LoVo (cell line): ENCODE results near the gene TMEM171.
A peak's percentile ranks its signal among the peaks of the same experiment; 100 is the strongest.

ENCODE experiments used
- DNase-seq: peaks from one replicate; pipeline ENCODE4 v3.0.0-alpha.2; 2016; ENCODE audit warnings: low spot score

The TMEM171 gene

DNA sequence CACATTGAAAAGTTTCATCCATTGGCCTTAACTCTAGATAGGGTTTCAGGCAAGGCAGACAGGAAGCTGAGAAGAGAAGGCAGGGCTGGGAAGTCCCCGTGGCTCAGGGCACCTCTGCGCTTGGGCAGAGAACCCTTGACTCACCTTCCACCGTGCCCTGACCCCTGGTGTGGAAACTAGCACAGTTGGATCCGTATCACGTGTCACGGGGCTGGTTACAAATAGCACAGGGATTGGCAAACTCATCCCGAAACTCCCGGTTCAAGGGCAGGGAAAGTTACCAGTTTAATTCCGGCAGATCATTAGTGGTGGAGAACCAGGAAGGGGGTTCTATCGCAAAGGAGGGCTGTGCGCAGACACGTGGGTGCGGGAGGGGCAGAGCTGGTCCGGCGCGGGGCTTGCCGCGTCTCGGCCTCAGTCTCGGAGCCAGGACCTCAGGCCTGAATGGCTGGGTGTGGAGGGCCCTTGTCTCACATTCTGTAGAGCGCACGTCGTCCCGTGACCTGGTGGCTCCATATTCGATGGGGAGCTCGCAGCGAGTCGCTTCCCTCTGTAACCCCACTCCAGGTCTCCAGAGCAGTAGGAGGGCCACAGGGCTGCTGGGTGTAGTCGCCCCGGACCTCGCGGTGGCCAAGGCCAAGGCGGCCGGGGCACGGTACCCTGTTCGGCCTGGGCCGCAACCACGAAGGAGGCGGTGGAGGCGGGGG, 771 bp upstream of the TMEM171 start:
- DNase-seq, result no peak

DNA sequence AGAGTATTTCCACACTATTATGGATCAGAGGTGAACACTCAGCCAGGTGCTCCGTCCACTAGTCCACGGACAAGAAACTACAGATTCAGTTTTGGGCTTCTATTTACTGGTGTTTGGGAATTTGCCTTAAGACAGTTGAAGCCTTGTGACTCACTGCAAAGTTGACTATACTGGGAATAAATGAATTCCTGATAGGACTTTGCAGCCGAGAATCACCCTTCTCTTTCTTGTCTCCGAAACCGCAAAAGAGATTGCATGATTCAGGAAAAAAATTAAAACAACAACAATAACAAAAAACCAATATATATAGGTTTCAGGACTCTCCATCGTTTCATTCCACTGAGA, 716 bp downstream of the TMEM171 start:
- peak; percentile 5 for DNase-seq

DNA sequence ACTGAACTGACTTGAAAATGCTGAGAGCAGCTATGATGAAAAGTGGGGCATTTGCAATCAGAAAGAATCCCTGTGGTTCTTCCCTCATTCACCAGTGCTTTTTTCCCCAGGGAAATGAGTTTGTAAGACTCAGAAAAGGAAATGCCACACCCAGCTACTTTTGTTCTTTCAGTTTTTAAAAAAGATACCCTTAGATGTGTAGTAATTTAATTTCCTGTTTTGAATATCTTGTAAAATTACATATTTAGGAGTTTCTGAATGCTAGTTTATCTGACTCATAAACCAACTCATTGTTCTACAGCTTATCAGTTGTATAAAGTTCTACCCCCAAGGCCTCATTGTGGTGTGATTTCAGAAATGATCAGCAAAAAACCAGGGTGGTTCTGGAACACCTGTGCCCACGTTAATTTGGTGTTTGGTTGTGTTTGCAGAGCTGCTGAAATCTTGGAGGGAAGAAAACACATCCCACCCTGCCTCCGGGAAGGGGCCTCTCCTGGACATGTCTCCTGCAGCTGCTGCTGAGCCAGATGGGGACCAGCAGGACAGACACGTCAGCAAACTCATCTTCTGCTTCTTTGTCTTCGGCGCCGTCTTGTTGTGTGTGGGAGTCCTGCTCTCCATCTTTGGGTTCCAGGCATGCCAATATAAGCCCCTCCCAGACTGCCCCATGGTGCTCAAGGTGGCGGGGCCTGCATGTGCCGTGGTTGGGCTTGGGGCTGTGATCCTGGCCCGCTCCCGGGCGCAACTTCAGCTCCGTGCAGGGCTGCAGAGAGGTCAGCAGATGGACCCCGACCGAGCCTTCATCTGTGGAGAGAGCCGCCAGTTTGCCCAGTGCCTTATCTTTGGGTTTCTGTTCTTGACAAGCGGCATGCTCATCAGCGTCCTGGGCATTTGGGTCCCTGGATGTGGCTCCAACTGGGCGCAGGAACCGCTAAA, 2.8 kb downstream of the TMEM171 start:
- no peak for DNase-seq

DNA sequence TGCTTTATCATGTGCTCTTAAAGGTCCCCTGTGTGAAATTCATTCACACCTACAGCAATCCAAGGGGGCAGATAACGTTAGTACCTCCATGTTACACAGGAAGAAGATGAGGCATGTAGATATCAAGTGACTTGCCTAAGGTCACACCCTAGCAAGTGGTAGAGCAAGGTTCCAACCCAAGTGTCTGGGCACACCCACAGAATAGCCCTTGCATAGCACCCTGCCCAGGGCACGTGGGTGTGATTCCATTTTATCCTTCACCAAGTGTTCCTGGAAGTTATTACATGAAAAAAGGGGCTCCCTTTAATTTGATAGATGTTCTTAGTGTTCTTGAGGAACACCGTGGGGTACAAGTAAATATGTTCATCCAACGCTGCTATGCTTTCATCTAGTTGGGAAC, 4.9 kb downstream of the TMEM171 start:
- no peak for DNase-seq

DNA sequence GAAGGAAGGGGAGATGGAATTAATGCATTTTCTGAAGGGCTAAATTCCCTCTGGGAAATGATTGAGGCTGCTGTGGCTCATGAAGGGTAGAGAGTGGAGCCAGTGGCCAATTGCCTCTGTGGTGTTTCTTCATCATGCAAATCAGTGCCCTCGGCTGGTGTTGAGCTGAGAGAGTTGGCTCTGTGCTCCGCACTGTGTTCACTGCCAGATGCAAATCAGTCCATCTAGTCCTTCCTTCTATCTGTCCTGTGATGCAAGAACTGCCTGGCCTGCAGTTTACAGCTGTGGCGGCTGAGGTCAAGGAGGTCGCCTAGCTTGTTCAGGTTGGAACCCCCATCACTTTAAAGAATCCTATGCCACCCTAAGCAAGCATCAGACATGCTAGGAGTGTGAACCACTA, 6.0 kb downstream of the TMEM171 start:
- DNase-seq, result no peak

DNA sequence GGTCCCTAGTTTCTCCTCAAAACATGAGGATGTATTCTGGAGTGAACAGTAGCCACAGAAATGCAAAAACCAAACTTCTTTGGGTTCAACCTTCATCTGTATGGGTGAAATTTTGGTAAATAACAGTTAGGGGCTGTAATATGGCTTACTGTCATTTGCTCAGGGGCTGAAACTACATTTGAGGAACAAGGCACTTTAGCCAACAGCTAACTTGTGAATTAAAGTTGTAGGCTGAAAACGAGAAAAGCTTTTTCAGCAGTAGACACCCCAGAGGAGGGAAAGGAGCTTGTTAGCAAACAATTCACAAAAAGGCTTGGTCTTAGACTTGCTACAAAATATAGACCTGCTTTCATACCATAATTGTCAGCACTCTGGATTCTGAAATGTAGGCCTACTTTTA, 6.6 kb downstream of the TMEM171 start:
- DNase-seq, result no peak

DNA sequence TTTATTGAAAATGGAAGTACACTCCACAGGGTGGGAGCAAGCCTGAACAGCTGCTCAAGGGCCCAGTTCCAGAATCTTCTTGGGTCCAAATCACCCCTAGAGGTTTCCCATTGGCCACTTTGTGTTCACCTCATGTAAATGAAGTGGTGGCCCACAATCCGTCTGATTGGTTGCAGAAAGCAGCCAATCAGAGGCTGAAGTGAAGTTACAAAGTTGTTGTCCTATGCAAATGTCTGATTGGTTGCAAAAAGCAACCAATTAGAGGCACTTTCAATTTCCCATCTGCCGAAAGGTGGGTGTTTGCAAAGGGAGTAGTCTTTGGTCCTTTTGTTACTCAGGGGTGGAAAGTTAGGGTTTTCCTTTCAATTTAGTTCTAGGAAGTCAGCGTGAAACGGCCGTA, 8.8 kb downstream of the TMEM171 start:
- no peak for DNase-seq

DNA sequence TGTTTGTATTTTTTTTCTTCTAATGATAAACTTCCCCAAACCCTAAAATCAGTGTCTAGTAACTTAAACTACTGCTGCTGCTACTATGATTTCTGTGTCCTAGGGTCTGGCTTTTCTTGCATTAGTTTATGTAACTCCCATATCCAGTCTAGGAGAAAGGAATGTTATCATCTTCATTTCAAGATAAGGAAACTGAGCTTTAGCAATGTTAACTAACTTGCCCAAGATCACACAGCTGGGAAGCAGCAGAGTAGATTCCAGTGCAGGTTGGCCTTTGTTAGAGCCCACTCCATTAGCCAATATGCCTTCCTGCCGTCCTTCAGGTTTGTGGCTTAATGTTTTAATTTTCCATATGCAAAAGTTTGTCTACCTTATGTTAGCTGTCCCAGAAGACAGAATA, 10.4 kb downstream of the TMEM171 start:
- no peak for DNase-seq

DNA sequence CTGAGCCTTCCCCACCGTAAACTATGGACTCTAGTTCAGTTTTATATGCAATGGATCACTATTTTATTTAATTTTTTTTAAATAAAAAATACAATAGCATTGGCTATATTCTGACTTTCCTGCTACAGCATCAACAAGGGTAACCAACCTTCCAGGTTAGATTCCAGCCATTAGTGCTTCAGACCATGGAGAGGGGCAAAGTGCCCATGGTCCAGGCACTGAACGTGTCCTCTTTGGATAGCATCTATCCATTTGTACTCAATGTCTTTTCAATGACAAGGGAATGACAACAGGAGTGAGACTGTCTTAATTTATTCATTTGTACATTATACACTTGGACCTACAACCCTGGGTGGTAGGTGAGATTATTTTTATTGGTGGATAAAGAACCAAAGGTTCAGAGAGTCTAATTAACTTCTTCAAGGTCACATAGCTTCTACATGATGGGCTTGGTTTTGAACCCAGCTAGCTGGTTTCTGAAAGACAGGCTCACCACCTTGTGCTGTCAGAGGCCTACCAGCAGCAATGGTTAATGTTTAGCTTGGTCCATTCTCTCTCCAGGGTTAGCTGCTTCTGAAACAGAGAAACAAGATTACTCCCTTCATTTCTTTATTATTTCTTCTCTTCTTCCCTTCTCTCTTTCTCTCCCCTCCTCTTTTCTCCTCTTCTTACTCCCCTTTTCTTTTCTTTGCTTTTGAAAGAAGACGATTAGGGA, 11.5 kb downstream of the TMEM171 start:
- DNase-seq, result no peak

DNA sequence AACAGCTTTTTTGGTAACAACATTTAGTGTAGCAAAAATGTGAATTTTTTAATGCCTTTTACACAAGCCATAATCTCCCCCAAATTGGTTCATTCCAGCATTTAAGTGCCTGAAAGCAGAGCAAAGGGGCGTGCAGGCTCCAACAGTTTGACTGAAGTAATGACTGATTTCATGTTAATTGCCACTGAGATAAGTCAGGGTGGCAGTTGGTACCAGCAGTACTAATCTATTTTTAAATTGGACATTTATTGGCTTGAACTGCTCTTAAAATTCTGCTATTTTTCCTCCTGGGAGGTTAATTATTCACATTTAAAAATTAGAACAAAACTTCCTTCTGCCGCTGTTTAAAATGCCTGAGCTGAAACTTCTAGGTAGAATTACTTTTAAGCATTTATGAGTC, 12.4 kb downstream of the TMEM171 start:
- no peak for DNase-seq

DNA sequence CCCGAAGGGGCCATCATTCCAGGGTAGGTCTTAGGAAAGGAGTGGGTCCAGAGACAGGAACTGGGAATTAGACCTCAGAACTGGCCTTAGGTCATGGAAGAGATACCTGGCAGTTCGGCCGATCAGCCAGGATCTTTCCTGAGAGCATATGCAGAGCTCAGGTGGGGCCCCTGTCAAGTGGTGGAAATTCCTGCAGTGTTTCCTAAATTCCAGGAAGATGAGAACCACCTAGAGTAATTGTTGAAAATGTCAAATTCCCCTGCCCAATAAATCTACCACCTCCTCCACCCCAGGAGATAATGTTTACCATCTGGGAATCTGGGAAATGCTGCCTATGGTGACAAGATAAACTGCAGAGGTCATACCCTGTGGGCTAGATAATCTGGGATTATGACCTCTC, 14.6 kb downstream of the TMEM171 start:
- DNase-seq, result no peak

DNA sequence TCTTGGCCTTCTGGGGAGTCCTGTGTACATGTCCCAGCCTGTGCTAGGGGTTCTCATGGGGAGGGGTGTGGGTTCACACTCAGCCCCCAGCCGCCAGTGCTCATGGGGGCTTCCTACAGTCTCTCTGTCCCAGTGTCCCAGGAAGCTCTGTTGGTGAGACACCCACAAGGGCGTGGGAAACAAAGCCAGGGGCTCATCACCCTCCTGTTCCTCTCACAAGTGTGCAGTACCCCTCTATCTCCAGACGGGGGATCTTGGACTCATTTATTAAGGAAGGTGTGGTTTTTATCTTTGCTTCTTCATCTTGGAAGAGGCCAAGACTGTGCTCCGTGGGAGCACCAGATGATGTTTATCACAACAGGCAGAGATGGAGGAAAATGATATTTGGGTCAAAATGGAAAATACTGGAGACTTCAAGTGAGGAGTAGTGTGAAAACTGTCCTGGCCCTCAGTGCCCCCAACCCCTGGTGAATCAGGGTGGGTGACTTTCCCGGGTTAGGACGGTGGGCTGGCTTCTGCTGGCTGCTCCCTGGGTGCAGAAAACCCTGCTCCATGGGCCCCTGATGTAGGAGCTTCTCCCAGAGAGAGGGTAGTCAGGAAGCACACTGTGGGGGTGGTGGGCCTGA, 15.2 kb downstream of the TMEM171 start:
- DNase-seq, result peak; percentile 46

DNA sequence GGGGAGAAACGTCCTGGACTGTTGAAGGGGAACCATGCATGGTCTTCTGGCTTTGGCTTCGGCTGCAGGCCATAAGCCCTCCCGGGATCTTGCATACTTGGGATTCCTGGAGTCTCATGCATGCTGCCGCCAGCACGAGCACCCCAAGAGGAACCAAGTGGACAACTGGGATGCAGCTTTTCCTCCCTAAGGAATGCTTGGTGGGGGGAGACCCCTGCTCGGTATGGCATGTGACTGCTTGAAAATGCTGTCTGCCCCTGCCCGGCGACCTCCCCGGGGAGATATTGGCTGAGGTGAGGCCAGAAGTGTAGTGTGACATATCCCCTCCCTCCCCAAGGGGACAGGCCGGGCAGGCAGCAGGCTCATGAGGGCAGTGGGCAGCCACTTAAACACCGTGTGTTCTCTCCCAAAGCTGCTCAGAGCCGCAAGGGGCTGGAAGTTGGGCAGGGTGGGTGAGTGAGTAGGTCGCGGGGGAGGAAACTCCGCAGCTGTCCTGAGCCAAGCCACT, 15.7 kb downstream of the TMEM171 start:
- DNase-seq, result no peak

DNA sequence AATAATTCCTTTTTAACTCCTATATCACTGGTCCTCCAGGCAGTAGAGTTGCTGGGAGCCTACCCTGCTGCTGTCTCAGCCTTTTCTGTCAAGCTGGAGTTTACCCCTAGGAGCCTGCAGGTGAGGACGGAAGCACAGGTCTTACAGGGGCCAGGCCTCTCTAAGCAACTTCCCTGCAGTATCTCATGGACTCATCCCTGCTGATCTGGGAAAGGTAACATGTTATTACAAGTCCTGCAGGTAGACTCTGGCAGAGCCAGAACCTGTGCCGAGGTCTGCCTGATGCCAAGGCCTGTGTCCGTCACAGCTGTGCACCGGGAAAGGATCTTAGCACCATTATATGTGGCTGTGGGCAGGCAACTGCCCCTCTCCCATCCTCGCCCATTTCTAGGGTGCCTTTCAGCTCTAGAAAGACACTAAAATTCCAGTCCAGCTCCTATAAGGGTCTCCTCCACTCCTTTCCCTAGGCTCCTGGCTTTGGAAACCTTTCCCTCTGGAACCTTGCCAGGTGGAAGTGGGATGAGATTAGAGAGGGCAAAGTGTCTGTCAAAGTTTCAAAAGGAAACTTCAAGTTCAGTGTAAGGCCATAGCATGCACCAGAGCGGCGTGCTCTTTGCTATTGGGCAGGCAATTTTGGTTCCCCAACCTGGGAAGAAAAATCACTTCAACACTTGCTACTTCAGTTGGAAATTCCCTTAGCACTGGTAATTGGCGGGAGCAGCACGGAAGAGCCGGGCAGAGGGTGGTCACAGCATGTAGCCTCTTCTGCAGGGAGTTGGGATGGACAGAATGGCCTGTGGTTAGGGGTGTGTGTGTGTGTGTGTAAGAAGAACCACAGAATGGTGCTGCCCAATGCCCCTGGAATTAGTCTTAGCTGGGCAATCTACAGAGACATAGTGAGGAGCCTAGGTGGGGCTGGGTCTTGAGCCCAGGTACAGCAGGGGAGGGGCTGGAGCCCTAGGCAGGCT, 17.5 kb downstream of the TMEM171 start:
- no peak for DNase-seq

DNA sequence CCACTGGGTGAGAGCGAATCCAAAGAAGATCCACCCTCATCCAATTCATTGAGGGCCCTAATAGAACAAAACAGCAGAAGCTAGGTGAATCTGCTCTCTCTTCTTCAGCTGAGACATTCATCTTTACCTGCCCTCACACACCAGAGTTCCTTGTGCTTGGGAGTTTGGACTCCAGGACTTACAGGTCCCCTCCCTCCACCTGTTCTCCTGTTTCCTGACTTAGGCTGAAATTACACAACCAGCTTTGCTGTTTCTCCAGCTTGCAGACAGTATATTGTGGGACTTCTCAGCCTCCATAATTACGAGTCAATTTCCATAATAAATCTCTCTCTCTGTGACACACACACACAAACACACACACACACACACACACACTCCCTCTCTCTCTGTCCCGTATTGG, 19.1 kb downstream of the TMEM171 start:
- no peak for DNase-seq

DNA sequence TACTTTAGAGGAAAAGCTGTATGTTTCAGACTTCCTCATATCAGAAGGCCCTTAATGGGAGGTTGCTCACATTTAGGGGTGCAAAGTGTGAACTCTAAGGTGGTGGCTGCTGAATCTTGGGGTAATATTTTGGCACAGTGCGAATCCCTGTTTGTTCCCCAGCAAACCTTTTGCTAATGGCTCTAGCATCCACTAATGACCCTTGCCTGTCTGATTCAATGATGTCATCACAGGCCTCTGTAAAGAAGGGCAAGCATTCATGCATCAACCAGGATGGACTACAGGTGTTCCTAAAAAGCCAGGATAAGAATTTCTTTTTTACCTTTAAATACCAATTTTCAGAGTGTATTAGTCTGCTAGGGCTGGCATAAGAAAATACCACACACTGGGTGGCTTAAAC, 20.4 kb downstream of the TMEM171 start:
- DNase-seq, result no peak

DNA sequence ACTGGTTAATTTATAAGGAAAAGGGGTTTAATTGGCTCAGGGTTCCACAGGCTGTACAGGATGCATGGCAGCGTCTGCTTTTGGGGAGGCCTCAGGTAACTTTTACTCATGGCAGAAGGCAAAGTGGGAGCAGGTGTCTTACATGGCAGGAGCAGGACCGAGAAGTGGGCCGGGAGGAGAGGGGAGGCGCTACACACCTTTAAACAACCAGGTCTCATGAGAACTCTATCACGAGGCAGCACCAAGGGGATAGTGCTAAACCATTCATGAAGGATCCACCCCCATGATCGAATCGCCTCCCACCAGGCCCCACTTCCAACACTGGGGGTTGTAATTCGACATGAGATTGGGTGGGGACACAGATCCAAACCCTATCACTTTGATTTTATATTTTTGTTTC, 21.7 kb downstream of the TMEM171 start:
- DNase-seq, result no peak

DNA sequence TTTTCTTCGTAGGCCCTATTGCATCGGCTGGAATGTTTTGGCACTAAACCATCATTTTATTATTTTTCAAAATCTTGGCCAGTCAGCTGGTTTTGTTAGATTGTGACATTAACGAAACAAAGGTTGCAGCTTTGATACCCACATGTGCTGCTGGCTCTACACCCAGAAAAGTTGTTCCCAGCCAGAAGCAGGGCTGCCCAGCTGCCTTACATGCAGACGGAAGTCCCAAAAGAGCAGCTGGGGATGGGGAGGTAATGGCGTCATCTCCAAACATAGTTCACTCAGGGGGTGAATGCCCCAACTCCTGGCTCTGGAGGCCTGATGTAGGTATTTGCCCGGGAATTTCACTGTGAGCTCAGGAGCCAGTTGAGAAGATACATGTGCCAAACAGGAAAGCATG, 23.3 kb downstream of the TMEM171 start:
- no peak for DNase-seq

DNA sequence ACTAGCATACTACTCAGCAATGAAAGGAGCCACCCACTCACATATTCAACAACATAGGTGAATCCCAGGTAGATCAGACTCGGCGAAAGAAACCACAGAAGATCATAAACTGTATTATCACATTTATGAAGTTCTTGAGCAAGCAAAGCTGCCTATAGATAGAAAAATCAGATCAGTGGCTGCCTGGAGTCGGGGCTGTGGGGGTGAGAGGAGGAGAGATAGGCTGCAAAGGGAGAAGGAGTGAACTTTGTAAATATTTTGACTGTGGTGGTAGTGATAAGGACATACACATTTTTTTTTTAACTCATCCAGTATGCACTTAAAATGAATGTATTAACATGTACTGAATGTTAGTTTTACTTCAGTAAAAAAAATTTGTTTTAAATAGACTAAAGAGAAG, 29.2 kb downstream of the TMEM171 start:
- DNase-seq, result no peak

DNA sequence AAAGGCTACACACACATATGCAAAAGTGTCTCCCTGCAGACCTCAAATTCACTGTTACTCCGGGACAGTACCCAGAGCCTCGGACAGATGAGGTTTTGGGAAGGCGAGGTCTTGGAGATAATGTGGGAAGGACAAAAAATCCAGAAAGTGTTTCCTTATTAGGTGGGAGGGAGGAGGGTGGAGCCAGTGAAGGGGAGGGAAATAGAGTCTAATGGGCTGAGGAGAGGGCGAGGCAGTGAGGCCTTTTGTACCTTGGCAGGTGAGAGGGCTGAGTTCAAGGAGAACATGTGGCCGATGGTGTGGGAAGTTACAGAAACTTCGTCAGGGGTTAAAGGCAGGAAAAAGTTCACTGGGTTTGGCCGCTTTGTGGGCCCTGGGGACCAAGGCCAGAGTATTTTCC, 30.5 kb downstream of the TMEM171 start:
- DNase-seq, result no peak

DNA sequence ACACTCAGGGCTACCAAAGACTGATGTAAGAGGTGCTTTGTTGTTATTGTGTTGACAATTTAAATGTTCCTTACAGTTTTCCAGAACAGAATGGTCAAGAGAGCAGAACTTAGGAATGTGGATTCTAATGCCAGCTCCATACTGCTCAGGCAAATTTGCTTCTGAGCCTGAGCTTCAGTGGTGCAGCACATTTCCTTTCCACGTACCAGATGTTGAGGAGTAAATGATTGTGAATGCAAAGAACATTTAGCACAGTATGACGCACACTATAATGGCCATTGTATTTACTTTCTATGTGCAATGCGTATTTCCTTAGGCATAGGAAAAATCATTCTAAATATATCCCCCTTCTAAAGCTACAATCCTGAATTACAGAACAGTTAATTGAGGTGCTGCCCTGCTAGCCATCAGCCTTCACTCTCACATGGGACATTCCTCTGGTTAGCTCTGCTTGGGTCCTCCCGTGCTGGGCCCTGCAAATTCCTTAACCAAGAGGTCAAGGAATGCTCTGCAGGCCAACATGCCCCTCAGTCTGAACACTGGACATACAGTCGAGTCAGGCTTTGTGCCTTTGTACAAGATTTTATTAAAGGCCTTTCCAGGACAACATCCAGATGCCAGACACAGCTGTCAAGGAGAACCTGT, 31.5 kb downstream of the TMEM171 start:
- DNase-seq, result no peak
